Transverse colon (tissue), 4 donors: ENCODE measurements around the gene GAS7. TPM values are rescaled to one million over a fixed set of nuclear protein-coding genes. Genes with fewer than 3 reads are reported as not detected.
A peak's percentile ranks its signal among the peaks of the same experiment; 100 is the strongest.

Source experiments
- DNase-seq: peaks from one replicate; pipeline ENCODE4 v3.0.0-alpha.2; 2019
- H3K27ac ChIP-seq, 4 donors: fragments of 200-600 bp; sonication (generic); 2 replicates each; pipeline ENCODE4 v1.5.1; 2016 to 2018; ENCODE audit warnings: inconsistent platforms in 4 of 4
- H3K27me3 ChIP-seq: fragments of 200-600 bp; sonication (generic); 2 replicates; pipeline ENCODE4 v1.5.1; 2017; ENCODE audit warnings: inconsistent platforms
- H3K36me3 ChIP-seq, 4 donors: fragments of 200-600 bp; sonication (generic); 2 replicates each; pipeline ENCODE4 v1.5.1; 2017 to 2019; ENCODE audit warnings: inconsistent platforms in 4 of 4
- H3K4me1 ChIP-seq, 4 donors: fragments of 200-600 bp; sonication (generic); 2 replicates each; pipeline ENCODE4 v1.5.1; 2017 to 2020; ENCODE audit warnings: inconsistent platforms in 4 of 4
- H3K4me3 ChIP-seq, 4 donors: fragments of 200-600 bp; sonication (generic); 1 replicate in 1 of 4; 2 replicates in 3 of 4; pipeline versions ENCODE4 v1.5.1 to v1.6.1; 2017 to 2019; ENCODE audit warnings: inconsistent platforms in 4 of 4
- H3K9me3 ChIP-seq, 2 donors: fragments of 200-600 bp; sonication (generic); 2 replicates each; pipeline ENCODE4 v1.5.1; 2017 to 2019; ENCODE audit warnings: inconsistent platforms in 2 of 2
- CTCF ChIP-seq, 5 experiments: fragments of 200-600 bp in 3 of 5; fragments of 450-650 bp in 2 of 5; sonication (generic) in 3 of 5; IDR thresholded peaks; 1 replicate in 2 of 5; 2 replicates in 3 of 5; pipeline ENCODE4 v1.5.1; 2016 to 2017; ENCODE audit warnings: antibody characterized with exemption in 5 of 5, inconsistent platforms in 3 of 5, mild to moderate bottlenecking in 2 of 5, moderate library complexity in 1 of 5
- EP300 ChIP-seq: sonication (generic); formaldehyde crosslinking; IDR thresholded peaks from one replicate; pipeline ENCODE4 v1.6.1; 2017; ENCODE audit warnings: antibody characterized with exemption, low read depth
- POLR2A ChIP-seq: fragments of 450-650 bp; IDR thresholded peaks from one replicate; pipeline ENCODE4 v1.6.1; 2016; ENCODE audit warnings: antibody characterized with exemption, mild to moderate bottlenecking, moderate library complexity
- POLR2AphosphoS5 ChIP-seq, 3 donors: sonication (generic); formaldehyde crosslinking; IDR thresholded peaks; one replicate each; pipeline ENCODE4 v1.6.1; 2016; ENCODE audit warnings: antibody characterized with exemption in 3 of 3
- WGBS, 2 donors: methylation state at CpG; one replicate each; pipeline ENCODE4 v1.1.5; 2018; ENCODE audit warnings: low coverage in 1 of 2; 5-methylcytosine and 5-hydroxymethylcytosine counted together
- in situ Hi-C, 4 donors: fragments of 200-750 bp; cut with MboI; loops; one replicate each; pipeline versions ENCODE4 v1.15.0 to v1.15.1; 2017; ENCODE audit warnings: low sequenced_read_pairs in 3 of 4, low pct_ligation_motif_present in 1 of 4, low pct_unique_long_range_greater_than_20kb in 1 of 4
- intact Hi-C: fragments of 100-400 bp; cut with DNase I; formaldehyde crosslinking; loops from one replicate; pipeline ENCODE4 v1.15.1; 2023; ENCODE audit warnings: low total_unique reads
- total RNA-seq, 4 donors: library from RNA; depleted of rRNA; stranded (reverse); fragments of >200 nt; gene quantifications; one replicate each; pipeline ENCODE4 v1.1.0, GENCODE V29; 2016

GAS7 gene
- total RNA-seq, 4 donors from 2014 or later, result 9.2 to 59.1 (median 15.2) TPM

- in situ Hi-C loops (loop anchor here in 1 of 4 donors (5.0 kb wide), 1 partner anchor 260 kb away; no protein-coding TSS in a partner anchor), intact Hi-C loops (loop anchor here (10.0 kb wide), 1 partner anchor 302 kb away; no protein-coding TSS in a partner anchor)
- no peaks in the 10 kb centered on the region for H3K9me3 ChIP-seq
- TF ChIP-seq CTCF (IDR thresholded peaks at IDR 0.05), result peak; percentile 66 to 81 (median 74)
- TF ChIP-seq EP300, result no peak
- no peak for TF ChIP-seq POLR2AphosphoS5 (IDR thresholded peaks at IDR 0.05)
- no peak for TF ChIP-seq POLR2A
- H3K27me3 ChIP-seq, result no peaks in the 10 kb centered on the region
- no peaks in the 10 kb centered on the region for H3K4me1 ChIP-seq
- 52 to 60% methylated on average over 1 to 15 of the region's 15 CpGs for WGBS, 2 donors
- H3K27ac ChIP-seq, result no peak overlapping the region
- no peak overlapping the region for H3K4me3 ChIP-seq
- no peaks in the 10 kb centered on the region for H3K36me3 ChIP-seq
- DNase-seq, result peak; percentile 31
These were observed 28.7 kb upstream of the GAS7 start for GRCh38 chr17:10226930-10227695.

GRCh38 chr17:10224582-10225195 is 26.3 kb upstream of the GAS7 start:
- Histone ChIP-seq H3K4me3 (no peak overlapping the region), H3K27ac (no peak overlapping the region), H3K27me3 (no peaks in the 10 kb centered on the region), H3K9me3 (no peaks in the 10 kb centered on the region), H3K4me1 (no peaks in the 10 kb centered on the region), H3K36me3 (no peaks in the 10 kb centered on the region)
- no peak for DNase-seq
- in situ Hi-C loops, result loop anchor here in 2 of 4 donors (5.0 to 25.0 kb wide), 2 partner anchors 257 to 262 kb away; no protein-coding TSS in a partner anchor
- 80 to 81% methylated on average over 3 to 8 of the region's 8 CpGs for WGBS, 2 donors
- intact Hi-C loops, result loop anchor here (10.0 kb wide), 1 partner anchor 300 kb away; no protein-coding TSS in a partner anchor
- no peak for TF ChIP-seq POLR2A
- no peak for TF ChIP-seq POLR2AphosphoS5 (IDR thresholded peaks at IDR 0.05)
- no peak for TF ChIP-seq CTCF (IDR thresholded peaks at IDR 0.05)
- no peak for TF ChIP-seq EP300

GRCh38 chr17:10219193-10219592 is 20.8 kb upstream of the GAS7 start:
- TF ChIP-seq EP300, result no peak
- TF ChIP-seq POLR2AphosphoS5 (IDR thresholded peaks at IDR 0.05), result no peak
- no peak for TF ChIP-seq CTCF (IDR thresholded peaks at IDR 0.05)
- no peak for TF ChIP-seq POLR2A
- Histone ChIP-seq H3K4me3 (no peak overlapping the region), H3K27ac (no peak overlapping the region), H3K27me3 (no peaks in the 10 kb centered on the region), H3K36me3 (no peaks in the 10 kb centered on the region), H3K4me1 (no peaks in the 10 kb centered on the region), H3K9me3 (no peaks in the 10 kb centered on the region)
- intact Hi-C loops, result no loop called here
- in situ Hi-C loops, result loop anchor here in 1 of 4 donors (25.0 kb wide), 1 partner anchor 257 kb away; no protein-coding TSS in a partner anchor
- no peak for DNase-seq

- in situ Hi-C loops, result loop anchor here in 1 of 4 donors (25.0 kb wide), 1 partner anchor 256 kb away; no protein-coding TSS in a partner anchor
- Histone ChIP-seq H3K4me3 (no peak overlapping the region), H3K4me1 (no peaks in the 10 kb centered on the region), H3K9me3 (no peaks in the 10 kb centered on the region), H3K27ac (no peak overlapping the region), H3K27me3 (no peaks in the 10 kb centered on the region), H3K36me3 (no peaks in the 10 kb centered on the region)
- intact Hi-C loops, result no loop called here
- TF ChIP-seq EP300 (no peak), POLR2AphosphoS5 (IDR thresholded peaks at IDR 0.05) (no peak), POLR2A (no peak), CTCF (IDR thresholded peaks at IDR 0.05) (no peak)
- DNase-seq, result no peak
- 67 to 78% methylated on average over 1 of the region's 1 CpG for WGBS, 2 donors
These were observed 19.5 kb upstream of the GAS7 start for GRCh38 chr17:10217916-10218315.
